HL-60/S4 treated with retinoic acid at 250 ng/mL for 4 days and 3 days (cell line): ENCODE results near the gene ESR1.
"Not testable (repeated sequence)": the region's sequence is repeated elsewhere in the genome, so short reads cannot be mapped to it uniquely, and the experiment has no call there.

ENCODE experiments used
- in situ Hi-C: fragments of 300-500 bp; cut with MboI; formaldehyde crosslinking; loops from 2 replicates; pipeline ENCODE4 v1.7.0; 2022; ENCODE audit warnings: low sequenced_read_pairs

The ESR1 gene

DNA sequence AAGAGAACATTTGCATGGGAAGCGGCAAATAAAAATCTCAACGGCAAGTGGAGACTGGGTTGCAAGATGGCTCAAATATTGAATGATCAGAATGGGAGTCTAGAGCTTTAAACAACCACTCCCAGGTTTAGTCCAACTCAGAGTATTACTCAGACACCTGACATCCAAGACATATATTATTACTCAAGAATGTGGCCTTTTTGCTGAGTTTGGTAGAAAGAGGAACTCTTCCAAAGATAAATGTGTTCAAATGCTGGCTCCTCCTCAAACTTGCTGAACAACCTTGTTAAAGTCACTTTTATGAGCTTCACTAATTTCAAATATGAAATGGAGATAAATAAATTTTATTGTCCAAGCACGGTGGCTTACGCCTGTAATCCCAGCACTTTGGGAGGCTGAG is 77.8 kb downstream of the ESR1 start:
- in situ Hi-C loops: no loop called here

DNA sequence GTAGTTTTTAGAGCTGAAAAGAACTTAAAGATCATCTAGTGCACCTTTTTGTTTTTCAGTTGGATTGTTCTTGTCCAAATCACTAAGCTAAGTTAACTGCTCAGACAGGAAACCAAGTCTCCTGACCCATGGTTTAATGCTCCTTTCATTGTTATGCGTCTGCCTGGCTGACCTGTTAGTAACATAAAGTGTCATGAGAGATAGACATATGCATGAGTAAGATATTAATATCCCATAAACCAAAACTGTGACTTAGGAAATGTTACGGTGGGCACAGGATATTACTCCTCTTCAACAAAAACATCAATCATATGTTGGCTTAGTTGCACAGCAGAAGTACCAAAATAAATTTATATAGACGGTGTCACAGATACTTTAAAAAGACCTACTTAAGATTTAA is 84.0 kb downstream of the ESR1 start:
- in situ Hi-C loops: no loop called here

DNA sequence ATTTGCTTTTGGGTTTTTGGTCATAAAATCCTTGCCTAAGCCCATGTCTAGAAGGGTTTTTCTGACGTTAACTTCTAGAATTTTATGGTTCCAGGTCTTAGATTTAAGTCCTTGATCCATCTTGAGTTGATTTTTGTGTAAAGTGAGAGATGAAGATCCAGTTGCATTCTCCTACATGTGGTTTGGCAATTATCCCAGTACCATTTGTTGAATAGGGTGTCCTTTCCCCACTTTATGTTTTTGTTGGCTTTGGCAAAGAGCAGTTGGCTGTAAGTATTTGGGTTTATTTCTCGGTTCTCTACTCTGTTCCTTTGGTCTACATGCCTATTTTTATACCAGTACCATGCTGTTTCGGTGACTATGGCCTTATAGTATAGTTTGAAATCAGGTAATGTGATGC is 86.9 kb downstream of the ESR1 start:
- in situ Hi-C loops: not testable (repeated sequence)

DNA sequence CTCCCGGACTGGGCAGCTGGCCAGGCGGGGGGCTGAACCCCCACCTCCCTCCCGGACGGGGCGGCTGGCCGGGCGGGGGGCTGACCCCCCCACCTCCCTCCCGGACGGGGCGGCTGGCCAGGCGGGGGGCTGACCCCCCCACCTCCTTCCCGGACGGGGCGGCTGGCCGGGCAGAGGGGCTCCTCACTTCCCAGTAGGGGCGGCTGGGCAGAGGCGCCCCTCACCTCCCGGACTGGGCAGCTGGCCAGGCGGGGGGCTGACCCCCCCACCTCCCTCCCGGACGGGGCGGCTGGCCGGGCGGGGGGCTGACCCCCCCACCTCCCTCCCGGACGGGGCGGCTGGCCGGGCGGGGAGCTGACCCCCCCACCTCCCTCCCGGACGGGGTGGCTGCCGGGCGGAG is 91.7 kb downstream of the ESR1 start:
- in situ Hi-C loops: not testable (repeated sequence)

DNA sequence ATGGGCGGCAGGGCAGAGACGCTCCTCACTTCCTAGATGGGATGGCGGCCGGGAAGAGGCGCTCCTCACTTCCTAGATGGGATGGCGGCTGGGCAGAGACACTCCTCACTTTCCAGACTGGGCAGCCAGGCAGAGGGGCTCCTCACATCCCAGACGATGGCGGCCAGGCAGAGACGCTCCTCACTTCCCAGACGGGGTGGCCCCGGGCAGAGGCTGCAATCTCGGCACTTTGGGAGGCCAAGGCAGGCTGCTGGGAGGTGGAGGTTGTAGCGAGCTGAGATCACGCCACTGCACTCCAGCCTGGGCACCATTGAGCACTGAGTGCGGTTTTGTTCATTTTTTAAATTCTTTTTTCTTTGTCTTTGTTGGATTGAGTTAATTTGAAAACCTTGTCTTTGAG is 92.3 kb downstream of the ESR1 start:
- in situ Hi-C loops: not testable (repeated sequence)

DNA sequence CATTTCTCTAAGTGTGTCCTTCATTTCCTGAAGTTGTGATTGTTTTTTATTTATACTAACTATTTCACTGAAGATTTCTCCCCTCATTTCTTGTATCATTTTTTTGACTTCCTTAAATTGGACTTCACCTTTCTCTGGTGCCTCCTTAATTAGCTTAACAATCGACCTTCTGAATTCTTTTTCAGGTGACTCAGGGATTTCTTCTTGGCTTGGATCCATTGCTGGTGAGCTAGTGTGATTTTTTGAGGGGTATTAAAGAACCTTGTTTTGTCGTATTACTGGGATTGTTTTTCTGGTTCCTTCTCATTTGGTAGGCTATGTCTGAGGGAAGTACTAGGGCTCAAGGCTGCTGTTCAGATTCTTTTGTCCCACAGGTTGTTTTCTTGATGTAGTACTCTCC is 92.8 kb downstream of the ESR1 start:
- in situ Hi-C loops: no loop called here

DNA sequence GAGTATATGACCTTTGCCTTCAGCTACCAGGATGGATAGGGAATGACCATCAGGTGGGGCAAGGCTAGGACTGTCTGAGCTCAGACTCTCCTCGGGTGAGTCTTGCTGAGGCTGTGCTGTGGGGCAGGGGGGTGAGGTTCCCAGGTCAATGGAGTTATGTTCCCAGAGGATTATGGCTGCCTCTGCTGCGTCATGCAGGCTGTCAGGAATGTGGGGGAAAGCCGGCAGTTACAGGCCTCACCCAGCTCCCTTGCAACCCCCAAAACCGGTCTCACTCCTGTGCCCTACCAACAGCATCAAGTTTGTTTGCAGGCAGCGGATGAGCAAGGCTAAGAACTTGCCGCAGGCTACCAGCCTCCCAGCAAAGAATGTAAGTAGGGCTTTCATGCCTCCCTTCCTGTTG is 93.5 kb downstream of the ESR1 start:
- in situ Hi-C loops: no loop called here

- in situ Hi-C loops: no loop called here
Measured at GRCh38 chr6:151904631-151905030, 97.1 kb downstream of the ESR1 start.

GRCh38 chr6:151905072-151905471 is 97.6 kb downstream of the ESR1 start:
- in situ Hi-C loops: no loop called here

DNA sequence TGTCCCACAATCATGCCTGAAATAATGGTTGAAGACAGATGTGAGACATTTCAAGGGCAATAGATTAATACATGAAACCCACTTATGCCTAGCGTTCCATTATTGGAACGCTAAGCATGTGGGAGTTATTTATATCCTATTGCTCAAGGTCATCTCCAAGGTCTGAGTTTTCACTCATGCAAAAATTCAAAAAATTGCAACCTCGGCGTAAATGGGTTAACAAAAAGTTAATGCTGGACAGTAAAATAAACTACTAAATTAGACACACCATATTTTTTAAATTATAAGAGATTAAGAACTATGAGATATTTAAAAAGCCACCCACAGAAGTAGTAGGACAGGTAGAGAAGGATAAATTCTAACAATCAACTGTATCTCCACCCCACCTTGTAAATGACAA is 98.4 kb downstream of the ESR1 start:
- in situ Hi-C loops: no loop called here

- in situ Hi-C loops: no loop called here
Measured at GRCh38 chr6:151911401-151911800, 103.9 kb downstream of the ESR1 start.

DNA sequence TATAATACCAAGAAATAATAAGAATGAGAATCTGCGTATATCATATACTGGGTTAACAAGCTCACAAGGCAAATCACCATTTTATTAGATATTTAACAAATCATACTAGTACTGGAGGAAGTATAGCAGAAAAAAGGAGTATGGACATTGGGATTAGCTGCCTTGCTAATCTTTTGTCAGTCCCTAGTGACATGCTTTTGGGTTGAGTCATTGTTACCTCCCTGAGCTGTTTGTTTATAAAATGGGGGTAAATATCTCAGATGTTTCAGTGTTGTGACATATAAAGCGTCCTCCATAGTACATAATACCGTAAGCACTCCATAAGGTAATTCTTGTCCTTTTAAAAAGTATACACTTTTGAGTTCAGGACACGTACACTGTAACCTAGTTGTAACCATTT is 107.0 kb downstream of the ESR1 start:
- in situ Hi-C loops: no loop called here

DNA sequence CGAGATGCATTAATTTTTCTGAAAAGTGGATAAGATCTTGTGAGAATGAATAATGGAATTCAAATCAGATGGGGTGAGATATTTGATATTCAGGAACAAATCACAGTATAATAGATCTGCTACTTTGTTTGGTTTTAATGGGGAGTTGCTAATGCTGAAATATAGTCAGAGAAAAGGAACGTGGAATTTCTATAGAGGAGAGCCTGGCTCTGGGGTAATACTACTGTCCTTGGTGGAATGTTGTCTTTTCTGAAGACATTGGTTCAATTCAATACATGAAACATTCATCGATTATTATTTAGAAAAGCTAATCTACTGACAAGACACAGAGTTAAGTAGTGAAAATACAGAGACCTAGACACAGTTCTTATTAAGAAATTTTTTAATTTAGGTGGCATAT is 108.6 kb downstream of the ESR1 start:
- in situ Hi-C loops: no loop called here

DNA sequence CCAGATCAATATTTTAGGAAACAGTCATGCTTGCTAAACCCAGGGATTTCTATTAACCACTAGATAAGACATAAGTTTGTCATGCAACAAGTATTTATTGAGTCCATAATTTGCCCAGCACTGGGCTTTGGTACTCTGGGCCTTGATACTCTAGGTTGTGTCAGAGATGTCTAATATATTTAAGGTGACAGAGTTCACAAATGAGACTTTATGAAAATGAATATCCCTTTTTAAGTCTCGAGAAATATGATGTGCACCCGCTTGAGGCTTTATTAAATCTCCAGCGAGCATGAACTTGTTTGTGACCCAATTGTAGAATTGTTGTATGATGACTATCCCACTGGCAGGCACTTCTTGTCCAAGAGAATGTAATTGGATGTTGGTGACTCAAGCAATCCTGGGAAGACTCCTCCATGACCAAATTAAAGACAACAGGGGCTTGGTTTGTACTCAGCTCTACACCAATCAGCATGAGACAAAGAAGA is 109.2 kb downstream of the ESR1 start:
- in situ Hi-C loops: no loop called here

DNA sequence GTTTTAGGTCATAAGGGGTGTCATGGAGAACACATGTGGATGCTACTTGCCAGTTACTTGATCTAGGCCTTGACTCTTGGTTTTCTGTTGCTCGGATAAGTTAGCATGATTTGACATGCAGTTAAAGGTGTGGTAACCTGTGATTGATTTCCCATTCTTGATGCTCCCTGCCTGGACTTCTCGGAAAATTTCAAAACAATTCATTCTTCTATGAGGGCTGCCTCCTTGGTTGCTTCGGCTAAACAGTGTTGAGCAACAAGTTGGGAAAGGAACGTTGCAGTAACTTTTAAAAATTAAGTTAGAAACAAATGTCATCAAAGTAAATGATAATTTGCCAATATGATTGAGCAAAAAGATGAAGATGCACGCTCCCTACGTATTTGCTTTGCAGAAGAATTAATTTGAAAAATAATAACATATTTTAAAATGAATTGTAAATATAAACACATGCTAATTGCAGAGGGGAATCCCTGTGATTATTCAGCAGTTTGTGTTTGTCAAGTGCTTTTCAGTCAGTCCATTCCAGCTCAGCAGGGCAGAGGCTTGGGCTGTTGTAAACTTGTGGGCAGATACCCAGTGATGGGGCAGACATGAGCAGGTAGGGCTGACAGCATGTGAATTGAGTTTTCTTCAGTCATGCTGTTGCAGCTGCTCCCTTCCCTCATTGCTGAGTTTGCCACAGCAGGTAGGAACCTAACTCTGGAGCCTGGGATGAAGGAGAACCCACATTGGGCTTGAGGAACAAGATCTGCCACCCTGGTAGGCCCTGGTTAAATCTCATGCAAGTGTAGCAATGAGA is 110.2 kb downstream of the ESR1 start:
- in situ Hi-C loops: no loop called here

GRCh38 chr6:151940307-151940706 is 132.8 kb downstream of the ESR1 start:
- in situ Hi-C loops: no loop called here

- in situ Hi-C loops: no loop called here
Measured at GRCh38 chr6:151948002-151948743, 140.7 kb downstream of the ESR1 start.

DNA sequence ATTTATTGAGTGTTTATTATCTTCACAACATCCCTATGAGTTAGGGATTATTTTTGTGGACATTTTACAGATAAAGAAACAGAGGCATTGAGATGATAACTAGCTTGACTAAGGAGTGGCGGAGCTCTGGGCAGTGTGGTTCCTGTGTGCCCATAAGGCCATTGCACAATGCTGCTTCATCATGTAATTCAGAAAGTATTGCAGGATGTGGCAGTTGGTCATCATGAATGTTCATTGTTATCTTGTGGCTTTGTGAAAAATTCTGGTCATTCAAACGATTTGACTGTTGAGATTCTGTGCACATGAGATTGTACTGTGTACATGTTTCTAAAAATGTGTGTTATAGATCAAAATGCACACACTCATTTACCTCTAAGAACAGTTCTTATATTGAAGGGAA is 150.8 kb downstream of the ESR1 start:
- in situ Hi-C loops: no loop called here

- in situ Hi-C loops: no loop called here
Measured at GRCh38 chr6:151959086-151959485, 151.6 kb downstream of the ESR1 start.

DNA sequence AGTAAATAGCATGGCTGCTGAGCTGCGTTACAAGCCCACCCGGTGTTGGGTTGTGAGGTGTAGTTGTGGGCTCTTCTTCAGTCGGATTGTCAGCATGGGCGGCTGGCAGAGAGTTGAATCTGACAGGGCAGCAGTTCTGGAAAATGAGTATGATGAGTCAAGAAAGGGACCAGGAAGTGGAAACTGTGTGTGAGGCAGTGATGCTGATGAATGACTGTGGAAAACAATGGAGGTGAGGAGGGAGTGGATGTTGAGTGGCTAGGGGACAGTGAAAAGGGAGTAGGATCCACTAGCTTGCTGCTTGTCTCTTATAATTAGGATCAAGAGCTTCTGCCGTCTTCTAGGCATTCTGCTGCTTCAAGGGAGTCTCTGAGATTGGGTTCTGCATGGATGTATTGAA is 154.3 kb downstream of the ESR1 start:
- in situ Hi-C loops: no loop called here

DNA sequence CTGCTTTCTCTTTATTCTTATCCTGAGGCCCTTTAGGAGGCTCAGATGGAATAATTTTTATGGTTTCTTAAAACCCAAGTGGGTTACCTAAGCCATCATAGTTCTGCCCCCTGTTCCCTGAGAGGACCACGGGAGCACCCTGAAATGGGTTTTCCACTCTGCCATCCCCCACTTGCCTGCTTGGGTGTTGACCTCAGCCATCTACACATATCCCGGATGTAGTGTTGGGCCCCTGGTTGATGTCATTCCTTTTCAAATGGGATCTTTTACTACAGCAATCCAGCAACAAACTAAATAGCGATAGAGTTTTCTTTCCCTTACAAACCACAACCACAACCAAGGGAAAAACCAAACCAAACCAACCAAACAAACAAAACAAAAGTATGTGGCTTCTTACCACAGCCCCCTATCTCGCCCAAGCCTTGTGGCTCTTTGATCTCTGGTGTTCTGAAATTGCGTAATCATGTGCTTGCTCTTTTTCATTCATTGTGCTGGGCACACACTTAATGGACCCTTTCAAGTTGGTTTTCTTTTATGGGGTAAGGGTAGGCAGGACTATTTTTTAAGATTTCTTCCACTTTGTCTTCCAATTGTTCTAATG is 154.9 kb downstream of the ESR1 start:
- in situ Hi-C loops: no loop called here

GRCh38 chr6:151963001-151963400 is 155.5 kb downstream of the ESR1 start:
- in situ Hi-C loops: no loop called here
